Smooth muscle cell of the brain vasculature (primary cell): ENCODE measurements around the gene NPPA.

Source experiments
- DNase-seq: peaks from one replicate; pipeline ENCODE4 v3.0.0-alpha.2; 2012; ENCODE audit warnings: low read depth, low spot score

Gene NPPA

DNA sequence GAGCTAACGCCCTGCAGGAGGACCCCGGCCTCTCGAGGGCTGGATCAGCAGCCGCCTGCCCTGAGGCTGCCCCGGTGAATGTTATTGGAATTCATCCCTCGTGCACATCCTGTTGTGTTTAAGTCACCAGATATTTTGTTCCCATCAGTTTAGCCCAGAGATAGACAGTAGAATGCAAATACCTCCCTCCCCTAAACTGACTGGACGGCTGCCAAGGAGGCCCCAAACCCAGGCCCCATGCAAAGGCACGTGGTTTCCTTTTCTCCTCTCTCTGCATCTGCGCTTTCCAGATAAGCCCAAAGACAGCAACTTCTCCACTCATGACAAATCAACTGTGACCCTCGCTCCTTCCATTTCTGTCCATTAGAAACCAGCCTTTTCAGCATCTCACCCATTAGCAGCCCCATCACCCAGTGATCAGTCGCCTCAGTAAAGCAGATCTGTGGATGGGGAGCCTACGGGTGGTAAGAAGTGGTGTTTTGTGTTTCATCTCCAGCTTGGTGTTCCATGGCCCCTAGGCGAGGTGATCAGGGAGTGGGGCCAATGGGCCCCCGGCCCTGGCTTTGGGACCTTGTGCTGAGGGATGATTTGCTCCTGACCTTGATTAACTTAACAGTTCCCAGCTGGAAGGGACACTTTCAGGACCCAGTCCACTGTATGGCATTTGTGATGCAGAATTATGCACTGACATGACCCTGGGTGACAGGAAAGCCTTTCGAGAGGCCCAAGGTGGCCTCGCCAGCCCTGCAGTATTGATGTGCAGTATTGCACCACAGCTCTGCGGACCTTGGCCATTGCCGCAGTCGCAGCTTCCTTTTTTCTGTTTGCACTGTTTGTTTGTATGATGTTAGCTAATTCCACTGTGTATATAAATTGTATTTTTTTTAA lies 5.2 kb downstream of the NPPA start:
- no peak for DNase-seq

DNA sequence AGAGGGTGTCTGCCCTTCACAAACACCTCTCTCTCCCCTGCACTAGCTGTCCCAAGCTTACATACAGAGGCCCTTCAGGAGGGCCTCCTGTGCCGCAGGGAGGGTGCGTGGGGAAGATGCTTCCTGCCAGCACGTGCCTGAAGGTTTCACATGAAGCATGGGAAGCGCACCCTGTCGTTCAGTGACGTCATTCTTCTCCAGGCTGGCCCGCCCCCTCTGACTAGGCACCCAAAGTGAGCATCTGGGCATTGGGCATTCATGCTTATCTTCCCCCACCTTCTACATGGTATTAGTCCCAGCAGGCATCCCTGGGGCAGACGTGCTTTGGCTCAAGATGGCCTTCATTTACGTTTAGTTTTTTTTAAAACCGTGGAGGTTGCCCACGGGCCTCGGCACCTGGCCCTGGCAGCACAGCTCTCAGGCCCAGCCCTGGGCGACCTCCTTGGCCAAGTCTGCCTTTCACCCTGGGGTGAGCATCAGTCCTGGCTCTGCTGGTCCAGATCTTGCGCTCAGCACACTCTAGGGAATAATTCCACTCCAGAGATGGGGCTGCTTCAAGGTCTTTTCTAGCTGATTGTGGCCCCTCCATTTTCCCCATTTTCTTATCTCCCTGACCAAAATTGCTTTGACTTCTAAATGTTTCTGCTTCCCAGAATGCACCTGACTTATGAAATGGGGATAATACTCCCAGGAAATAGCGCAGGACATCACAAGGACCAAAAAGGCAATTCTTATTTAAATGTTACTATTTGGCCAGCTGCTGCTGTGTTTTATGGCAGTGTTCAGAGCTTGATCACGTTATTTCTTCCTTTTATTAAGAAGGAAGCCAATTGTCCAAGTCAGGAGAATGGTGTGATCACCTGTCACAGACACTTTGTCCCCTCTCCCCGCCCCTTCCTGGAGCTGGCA lies 6.1 kb downstream of the NPPA start:
- no peak for DNase-seq

GRCh38 chr1:11839727-11840705 lies 7.6 kb downstream of the NPPA start:
- DNase-seq = no peak

DNA sequence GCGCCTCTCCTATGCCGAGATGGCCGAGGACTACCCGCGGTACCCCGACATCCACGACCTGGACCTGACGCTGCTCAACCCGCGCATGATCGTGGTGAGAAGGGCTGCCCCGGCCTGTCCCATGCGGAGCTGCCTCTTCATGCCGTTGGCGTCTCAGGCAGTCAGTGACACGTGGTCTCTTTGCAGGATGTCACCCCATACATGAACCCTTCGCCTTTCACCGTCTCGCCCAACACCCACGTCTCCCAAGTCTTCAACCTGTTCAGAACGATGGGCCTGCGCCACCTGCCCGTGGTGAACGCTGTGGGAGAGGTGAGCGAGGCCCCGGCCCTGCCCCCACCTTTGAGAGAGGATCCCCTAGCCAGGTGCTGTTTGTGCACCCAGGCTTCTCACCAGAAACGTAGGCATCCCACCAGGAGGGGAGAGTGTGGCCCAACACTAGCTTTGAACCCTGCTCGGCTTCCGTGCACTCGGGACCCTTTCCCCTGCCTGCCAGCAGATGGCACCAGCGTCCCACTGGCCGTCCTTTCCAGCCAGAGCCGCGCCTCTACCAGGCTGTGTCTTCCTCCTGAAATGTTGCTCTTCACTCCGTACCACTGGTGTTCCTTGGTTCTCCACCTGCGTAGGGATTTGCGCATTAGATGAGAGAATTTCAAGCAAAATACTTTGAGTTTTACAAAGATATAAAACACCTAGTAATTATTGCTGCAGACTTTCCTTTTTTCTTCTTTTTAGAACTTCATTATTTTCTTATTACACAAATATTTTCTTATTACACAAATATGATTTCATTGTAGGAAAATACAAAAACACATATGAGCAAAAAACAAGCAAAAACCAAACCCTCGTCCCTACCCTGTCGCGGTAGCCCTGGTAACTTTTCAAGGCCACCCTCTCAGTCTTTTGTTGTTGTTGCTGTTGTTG lies 9.0 kb downstream of the NPPA start:
- peak; percentile 18 for DNase-seq

- no peak for DNase-seq
Observed at GRCh38 chr1:11837767-11838348, 9.7 kb downstream of the NPPA start.

- no peak for DNase-seq
Observed at GRCh38 chr1:11836955-11837766, 10.4 kb downstream of the NPPA start.

- DNase-seq = no peak
Observed at GRCh38 chr1:11835441-11836225, 11.9 kb downstream of the NPPA start.

DNA sequence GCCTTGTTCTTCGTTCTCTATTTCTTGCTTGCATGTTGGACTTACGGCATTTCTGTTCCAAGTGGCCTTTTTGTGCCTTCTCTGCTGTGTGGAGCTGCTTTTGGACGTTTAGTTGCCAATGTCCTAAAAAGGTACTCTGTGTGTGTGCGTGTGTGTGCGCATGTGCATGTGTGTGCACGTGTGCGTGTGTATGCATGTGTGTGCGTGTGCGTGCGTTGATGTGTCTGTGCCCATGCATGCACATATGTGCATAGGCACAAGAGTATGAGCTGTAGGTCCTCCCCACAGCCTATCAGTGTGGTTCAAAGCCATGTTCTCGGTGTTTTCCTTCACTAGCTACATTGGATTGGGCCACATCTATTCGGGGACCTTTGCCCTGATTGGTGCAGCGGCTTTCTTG lies 13.7 kb downstream of the NPPA start:
- no peak for DNase-seq

GRCh38 chr1:11833497-11833896 lies 14.1 kb downstream of the NPPA start:
- DNase-seq = no peak

- no peak for DNase-seq
Observed at GRCh38 chr1:11831945-11832725, 15.4 kb downstream of the NPPA start.

- no peak for DNase-seq
Observed at GRCh38 chr1:11828511-11828910, 19.1 kb downstream of the NPPA start.

GRCh38 chr1:11826946-11827345 lies 20.6 kb downstream of the NPPA start:
- no peak for DNase-seq

DNA sequence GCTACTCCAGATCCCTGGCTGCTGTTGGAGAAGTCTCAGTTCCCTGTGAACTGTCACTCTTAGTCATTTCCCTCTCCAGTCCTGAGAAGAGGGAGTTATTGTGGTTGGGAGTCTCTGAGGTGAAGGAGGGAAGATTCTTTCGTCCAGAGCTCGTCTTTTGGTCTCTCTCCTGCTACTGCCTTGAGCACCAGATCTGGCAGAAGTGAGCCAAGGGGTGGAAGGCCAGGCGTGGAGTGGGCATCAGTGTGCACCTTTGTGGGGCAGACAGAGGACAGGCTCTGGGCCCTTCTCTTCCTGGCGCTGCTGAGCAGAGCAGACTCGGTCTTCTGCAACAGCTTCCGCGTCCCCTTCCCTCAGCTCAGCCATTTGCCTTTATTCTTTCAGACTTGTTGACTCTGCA lies 22.5 kb downstream of the NPPA start:
- DNase-seq = no peak

DNA sequence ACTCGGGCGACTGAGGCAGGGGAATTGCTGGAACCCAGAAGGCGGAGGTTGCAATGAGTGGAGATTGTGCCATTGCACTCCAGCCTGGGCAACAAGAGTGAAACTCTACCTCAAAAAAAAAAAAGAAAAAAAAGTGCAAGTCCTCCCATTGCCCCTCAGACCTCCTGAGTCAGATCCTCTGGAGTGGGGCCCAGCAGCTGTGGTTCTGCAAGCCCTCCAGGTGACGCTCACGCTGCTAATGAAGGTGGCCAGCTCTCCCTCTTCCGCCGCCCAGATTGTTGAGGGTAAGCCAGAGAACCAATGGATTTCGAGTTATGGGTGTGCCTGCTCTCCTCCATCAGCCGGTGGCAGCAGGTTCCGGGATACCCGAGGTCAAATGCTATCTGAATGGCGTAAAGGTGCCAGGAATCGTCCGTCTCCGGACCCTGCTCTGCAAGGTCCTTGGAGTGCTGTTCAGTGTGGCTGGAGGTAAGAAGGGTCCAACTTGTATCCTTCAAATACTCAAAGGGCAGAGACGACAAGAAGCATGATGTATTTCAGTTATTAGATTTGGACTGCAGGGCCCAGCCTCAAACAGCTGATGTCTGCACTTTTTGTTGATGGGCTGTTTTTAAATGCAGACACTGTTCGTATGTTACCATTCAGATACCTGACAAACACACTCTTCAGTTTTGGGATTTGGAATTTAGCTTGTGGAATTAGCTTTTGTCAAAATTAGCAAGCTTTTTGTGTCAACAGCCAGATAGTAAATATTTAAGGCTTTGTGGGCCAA lies 24.0 kb downstream of the NPPA start:
- DNase-seq = no peak

GRCh38 chr1:11822091-11822490 lies 25.5 kb downstream of the NPPA start:
- no peak for DNase-seq

GRCh38 chr1:11817192-11817591 lies 30.4 kb downstream of the NPPA start:
- DNase-seq = no peak

GRCh38 chr1:11813021-11813420 lies 34.6 kb downstream of the NPPA start:
- DNase-seq = no peak
